Ascending aorta (tissue), 2 donors: ENCODE results near the gene BCL7A. TPM values are rescaled to one million over a fixed set of nuclear protein-coding genes. Genes with fewer than 3 reads are reported as not detected.

ENCODE experiments used
- DNase-seq, 2 donors: peaks; one replicate each; pipeline ENCODE4 v3.0.0-alpha.2; 2019; ENCODE audit warnings: low spot score in 2 of 2
- H3K27ac ChIP-seq, 2 donors: fragments of 200-600 bp; sonication (generic); one replicate each; pipeline ENCODE4 v1.5.1; 2016 to 2017; ENCODE audit warnings: mild to moderate bottlenecking in 1 of 2
- H3K27me3 ChIP-seq: fragments of 200-600 bp; sonication (generic); one replicate; pipeline ENCODE4 v1.5.1; 2017
- H3K36me3 ChIP-seq, 2 donors: fragments of 200-600 bp; sonication (generic); one replicate each; pipeline ENCODE4 v1.5.1; 2016
- H3K4me1 ChIP-seq, 2 donors: fragments of 200-600 bp; sonication (generic); one replicate each; pipeline ENCODE4 v1.5.1; 2016 to 2017; ENCODE audit warnings: mild to moderate bottlenecking in 1 of 2
- H3K4me3 ChIP-seq, 2 donors: fragments of 200-600 bp; sonication (generic); one replicate each; pipeline ENCODE4 v1.5.1; 2016 to 2017; ENCODE audit warnings: mild to moderate bottlenecking in 1 of 2
- H3K9me3 ChIP-seq, 2 donors: fragments of 200-600 bp; sonication (generic); one replicate each; pipeline ENCODE4 v1.5.1; 2016
- CTCF ChIP-seq, 3 experiments: fragments of 200-600 bp in 2 of 3; fragments of 450-650 bp in 1 of 3; sonication (generic) in 2 of 3; IDR thresholded peaks; one replicate each; pipeline ENCODE4 v1.5.1; 2016 to 2019; ENCODE audit warnings: antibody characterized with exemption in 3 of 3, mild to moderate bottlenecking in 1 of 3, moderate library complexity in 1 of 3
- intact Hi-C: fragments of 100-400 bp; cut with DNase I; formaldehyde crosslinking; loops from one replicate; pipeline ENCODE4 v1.15.1; 2023
- total RNA-seq: library from RNA; depleted of rRNA; stranded (reverse); fragments of >200 nt; gene quantifications from one replicate; pipeline ENCODE4 v1.1.0, GENCODE V29; 2016

Gene BCL7A
- total RNA-seq, 1 donor from 2014 or later, result 3.2 TPM

GRCh38 chr12:122024132-122024785, 2.6 kb downstream of the BCL7A start:
- Histone ChIP-seq H3K27ac (peak overlapping the region; percentile 87 to 93), H3K4me3 (peak overlapping the region; percentile 95 to 97), H3K36me3 (no peaks in the 10 kb centered on the region), H3K4me1 (peaks cover 4 to 19% of the 10 kb centered on the region in 2 donors), H3K27me3 (no peaks in the 10 kb centered on the region), H3K9me3 (no peaks in the 10 kb centered on the region)
- DNase-seq, result no peak
- no peak for TF ChIP-seq CTCF (IDR thresholded peaks at IDR 0.05)
- intact Hi-C loops, result loop anchor here (5.0 kb wide), 1 partner anchor 222 kb away; the partner anchor contains the start of gene SETD1B

- H3K4me3 ChIP-seq, result no peak overlapping the region
- no peak overlapping the region for H3K27ac ChIP-seq
- intact Hi-C loops, result no loop called here
- no peaks in the 10 kb centered on the region for H3K36me3 ChIP-seq
- no peak for TF ChIP-seq CTCF (IDR thresholded peaks at IDR 0.05)
- H3K27me3 ChIP-seq, result no peaks in the 10 kb centered on the region
- no peak for DNase-seq
- H3K4me1 ChIP-seq, result peaks cover 4 to 13% of the 10 kb centered on the region in 2 donors
- no peaks in the 10 kb centered on the region for H3K9me3 ChIP-seq
These were observed 5.1 kb downstream of the BCL7A start for GRCh38 chr12:122026706-122027333.

GRCh38 chr12:122028165-122028904, 6.7 kb downstream of the BCL7A start:
- no peaks in the 10 kb centered on the region for H3K9me3 ChIP-seq
- H3K36me3 ChIP-seq, result no peaks in the 10 kb centered on the region
- intact Hi-C loops, result no loop called here
- TF ChIP-seq CTCF (IDR thresholded peaks at IDR 0.05), result no peak
- DNase-seq, result no peak
- H3K27me3 ChIP-seq, result no peaks in the 10 kb centered on the region
- H3K4me1 ChIP-seq, result peaks cover 4 to 13% of the 10 kb centered on the region in 2 donors
- H3K27ac ChIP-seq, result no peak overlapping the region
- H3K4me3 ChIP-seq, result no peak overlapping the region

- intact Hi-C loops, result no loop called here
- Histone ChIP-seq H3K4me3 (no peak overlapping the region), H3K4me1 (peaks cover 2 to 11% of the 10 kb centered on the region in 2 donors), H3K36me3 (no peaks in the 10 kb centered on the region), H3K27me3 (no peaks in the 10 kb centered on the region), H3K27ac (no peak overlapping the region), H3K9me3 (no peaks in the 10 kb centered on the region)
- DNase-seq, result no peak
- TF ChIP-seq CTCF (IDR thresholded peaks at IDR 0.05), result no peak
These were observed 7.3 kb downstream of the BCL7A start for GRCh38 chr12:122028905-122029560.

- intact Hi-C loops, result no loop called here
- Histone ChIP-seq H3K36me3 (no peaks in the 10 kb centered on the region), H3K27me3 (no peaks in the 10 kb centered on the region), H3K27ac (no peak overlapping the region), H3K4me3 (no peak overlapping the region), H3K9me3 (no peaks in the 10 kb centered on the region), H3K4me1 (peaks cover 0 to 6% of the 10 kb centered on the region in 2 donors)
- TF ChIP-seq CTCF (IDR thresholded peaks at IDR 0.05), result no peak
- no peak for DNase-seq
These were observed 8.1 kb downstream of the BCL7A start for GRCh38 chr12:122029620-122030423.
